Esophagus squamous epithelium (tissue), 4 donors: Measurements from ENCODE around the gene SELENOP.

ENCODE experiments used
- POLR2A ChIP-seq, 4 donors: fragments of 450-650 bp; IDR thresholded peaks; one replicate each; pipeline ENCODE4 v1.6.1; 2017; ENCODE audit warnings: antibody characterized with exemption in 4 of 4, mild to moderate bottlenecking in 4 of 4, moderate library complexity in 3 of 4
- TF ChIP-seq, protein P1 (sequence below), 6 experiments: fragments of 450-650 bp in 4 of 6; fragments of 200-600 bp in 2 of 6; sonication (generic) in 2 of 6; IDR thresholded peaks; one replicate each; pipeline ENCODE4 v1.5.1; 2016 to 2019; ENCODE audit warnings: antibody characterized with exemption in 6 of 6, mild to moderate bottlenecking in 4 of 6, moderate library complexity in 4 of 6

DNA sequence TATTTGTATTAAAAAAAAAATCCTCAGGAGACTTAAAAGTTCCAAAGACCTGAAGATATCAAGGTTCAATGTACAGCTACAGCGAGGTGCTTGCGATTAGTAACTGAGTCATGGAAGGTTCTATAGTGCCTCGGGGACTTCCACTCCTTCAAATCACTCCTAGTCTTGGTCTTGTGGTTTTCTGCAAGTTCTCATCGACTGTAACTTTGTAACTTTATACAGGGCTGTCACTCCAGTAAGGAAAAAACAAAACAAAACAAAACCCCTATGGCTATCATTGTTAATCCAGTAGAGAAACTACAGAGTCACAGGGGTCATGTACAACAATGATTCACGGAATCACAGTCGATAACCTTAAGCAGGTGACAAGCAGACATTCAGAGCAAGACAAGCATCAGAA is 39.8 kb upstream of the SELENOP start:
- no peak for TF ChIP-seq POLR2A (IDR thresholded peaks at IDR 0.05)
- TF ChIP-seq, protein P1, sequence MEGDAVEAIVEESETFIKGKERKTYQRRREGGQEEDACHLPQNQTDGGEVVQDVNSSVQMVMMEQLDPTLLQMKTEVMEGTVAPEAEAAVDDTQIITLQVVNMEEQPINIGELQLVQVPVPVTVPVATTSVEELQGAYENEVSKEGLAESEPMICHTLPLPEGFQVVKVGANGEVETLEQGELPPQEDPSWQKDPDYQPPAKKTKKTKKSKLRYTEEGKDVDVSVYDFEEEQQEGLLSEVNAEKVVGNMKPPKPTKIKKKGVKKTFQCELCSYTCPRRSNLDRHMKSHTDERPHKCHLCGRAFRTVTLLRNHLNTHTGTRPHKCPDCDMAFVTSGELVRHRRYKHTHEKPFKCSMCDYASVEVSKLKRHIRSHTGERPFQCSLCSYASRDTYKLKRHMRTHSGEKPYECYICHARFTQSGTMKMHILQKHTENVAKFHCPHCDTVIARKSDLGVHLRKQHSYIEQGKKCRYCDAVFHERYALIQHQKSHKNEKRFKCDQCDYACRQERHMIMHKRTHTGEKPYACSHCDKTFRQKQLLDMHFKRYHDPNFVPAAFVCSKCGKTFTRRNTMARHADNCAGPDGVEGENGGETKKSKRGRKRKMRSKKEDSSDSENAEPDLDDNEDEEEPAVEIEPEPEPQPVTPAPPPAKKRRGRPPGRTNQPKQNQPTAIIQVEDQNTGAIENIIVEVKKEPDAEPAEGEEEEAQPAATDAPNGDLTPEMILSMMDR (IDR thresholded peaks at IDR 0.05): no peak
